PC-3 (cell line): ENCODE results near the gene POLD1. TPM values are rescaled to one million over a fixed set of nuclear protein-coding genes. Genes with fewer than 3 reads are reported as not detected.

Experiments used
- ATAC-seq: fragments of 200-7000 bp; cut with Tn5 transposase; 2 replicates; pipeline ENCODE4 v1.9.1; 2020; ENCODE audit warnings: mild to moderate bottlenecking, moderate library complexity
- BruUV-seq: library from RNA; stranded (reverse); fragments of 400-500 nt; replicated peaks from 2 replicates; lab custom pipeline; 2021; lab: Mats Ljungman, UMichigan
- CTCF ChIA-PET: fragments of 300-600 bp; sonication (Branson Sonifier 250); formaldehyde crosslinking; loops from one replicate; lab custom pipeline; 2022; ENCODE audit warnings: antibody characterized with exemption; lab: Charles Lee
- POLR2A ChIA-PET: fragments of 300-600 bp; sonication (Branson Sonifier 250); formaldehyde crosslinking; loops from one replicate; lab custom pipeline; 2022; ENCODE audit warnings: antibody characterized with exemption; ENCODE audit not compliant: unreplicated experiment; lab: Charles Lee
- DNase-seq: peaks from one replicate; pipeline ENCODE4 v3.0.0-alpha.2; 2015
- H2AFZ ChIP-seq: fragments of 300-600 bp; sonication (generic); 2 replicates; pipeline ENCODE4 v1.6.0; 2016; ENCODE audit warnings: antibody characterized with exemption, low read length
- H3F3A ChIP-seq: fragments of 300-600 bp; sonication (generic); one replicate; pipeline ENCODE4 v1.6.0; 2017; ENCODE audit warnings: antibody characterized with exemption, low read length, control low read depth, mild to moderate bottlenecking; ENCODE audit not compliant: unreplicated experiment
- H3K27ac ChIP-seq: fragments of 300-600 bp; sonication (generic); 2 replicates; pipeline ENCODE4 v1.5.1; 2016; ENCODE audit warnings: mild to moderate bottlenecking, low read length
- H3K27me3 ChIP-seq: fragments of 300-600 bp; sonication (generic); 2 replicates; pipeline ENCODE4 v1.6.1; 2016; ENCODE audit warnings: low read length, mixed read lengths
- H3K36me3 ChIP-seq: fragments of 300-600 bp; sonication (generic); 2 replicates; pipeline ENCODE4 v1.6.1; 2016; ENCODE audit warnings: low read depth, mixed run types, low read length, mixed read lengths
- H3K4me1 ChIP-seq: fragments of 300-600 bp; sonication (generic); 2 replicates; pipeline ENCODE4 v1.5.1; 2016; ENCODE audit warnings: low read length; ENCODE audit not compliant: insufficient read depth
- H3K4me2 ChIP-seq: fragments of 300-600 bp; sonication (generic); 2 replicates; pipeline ENCODE4 v1.6.0; 2016; ENCODE audit warnings: low read length
- H3K4me3 ChIP-seq: fragments of 300-600 bp; sonication (generic); 2 replicates; pipeline ENCODE4 v1.5.1; 2016; ENCODE audit warnings: mild to moderate bottlenecking, low read length, mixed read lengths
- H3K79me2 ChIP-seq: fragments of 300-600 bp; sonication (generic); 2 replicates; pipeline ENCODE4 v1.6.1; 2017; ENCODE audit warnings: low read length, mixed read lengths
- H3K9ac ChIP-seq: fragments of 300-600 bp; sonication (generic); 2 replicates; pipeline ENCODE4 v1.6.0; 2016; ENCODE audit warnings: mild to moderate bottlenecking, low read length
- H3K9me2 ChIP-seq: fragments of 300-600 bp; sonication (generic); replicated peaks from 2 replicates; pipeline ENCODE4 v1.6.1; 2016; ENCODE audit warnings: mixed run types, low read length, mixed read lengths
- H3K9me3 ChIP-seq: fragments of 300-600 bp; sonication (generic); 2 replicates; pipeline ENCODE4 v1.6.1; 2016; ENCODE audit warnings: low read length, mixed read lengths
- H4K20me1 ChIP-seq: fragments of 300-600 bp; sonication (generic); 2 replicates; pipeline ENCODE4 v1.6.1; 2016; ENCODE audit warnings: low read length, mixed read lengths
- EZH2 ChIP-seq: fragments of 300-600 bp; sonication (generic); IDR thresholded peaks from one replicate; pipeline ENCODE4 v1.6.1; 2017; ENCODE audit warnings: antibody characterized with exemption, mild to moderate bottlenecking, low read length; ENCODE audit not compliant: unreplicated experiment
- EZH2phosphoT487 ChIP-seq: fragments of 300-600 bp; sonication (generic); IDR thresholded peaks from 2 replicates; pipeline ENCODE4 v1.6.1; 2018; ENCODE audit warnings: mild to moderate bottlenecking, antibody characterized with exemption, low read length, borderline replicate concordance
- intact Hi-C: fragments of 100-400 bp; cut with micrococcal nuclease; formaldehyde crosslinking; loops from 2 replicates; pipeline ENCODE4 v1.9.0; 2023
- total RNA-seq: library from RNA; depleted of rRNA; stranded (reverse); fragments of >200 nt; gene quantifications from 2 replicates; pipeline ENCODE4 v1.2.3, GENCODE V29; 2014
- TF ChIP-seq, protein P1 (sequence below): fragments of 300-600 bp; sonication (generic); conservative IDR thresholded peaks from 2 replicates; pipeline ENCODE4 v1.5.1; 2017; ENCODE audit warnings: antibody characterized with exemption, low read depth, mild to moderate bottlenecking, low read length

The POLD1 gene
- total RNA-seq, 1 experiment from 2014 or later, result 165 TPM

DNA sequence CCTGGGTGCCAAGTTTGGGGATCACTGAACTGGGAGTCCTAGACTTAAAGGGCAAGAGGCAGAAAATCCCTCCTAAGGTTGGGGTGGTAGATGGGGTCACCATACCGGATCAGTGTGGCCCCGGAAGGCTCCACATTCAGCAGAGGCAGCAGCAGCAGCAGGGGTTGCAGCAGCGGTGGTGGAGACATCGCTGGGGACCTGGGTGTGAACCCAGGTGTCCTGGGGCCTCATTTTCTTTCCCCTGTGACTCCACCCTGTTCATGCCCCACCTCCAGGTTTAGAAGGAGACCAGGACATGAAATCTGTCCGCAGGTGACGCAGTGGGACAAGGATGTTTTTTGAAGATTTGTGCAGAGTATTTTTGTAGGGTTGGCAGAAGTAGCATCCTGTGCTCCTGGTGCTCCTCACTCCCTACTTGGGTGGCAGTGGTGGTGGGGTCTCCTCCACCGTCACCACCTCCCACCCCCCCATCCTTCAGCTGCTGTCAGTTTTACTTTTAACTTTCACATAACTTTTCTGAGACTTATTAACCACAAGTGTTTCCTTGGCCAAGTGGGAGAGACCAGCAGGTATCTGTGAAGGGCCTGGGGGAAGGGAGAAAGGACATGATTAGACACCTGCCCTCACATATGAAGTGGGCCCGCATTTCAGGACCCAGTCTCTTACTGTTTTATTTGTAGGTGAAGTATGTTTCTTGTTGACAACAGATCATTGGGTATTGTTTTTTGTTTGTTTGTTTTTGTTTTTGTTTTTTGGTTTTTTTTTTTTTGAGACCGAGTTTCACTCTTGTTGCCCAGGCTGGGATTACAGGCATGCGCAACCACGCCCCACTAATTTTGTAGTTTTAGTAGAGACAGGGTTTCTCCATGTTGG, 18.5 kb upstream of the POLD1 start, which contains the start of gene NAPSA:
NAPSA (minus strand) TSS at position 206 of the 873 bp plus-strand sequence; CDS start at position 188, 18 bp downstream.
- Histone ChIP-seq H3K4me2 (no peak within 1 kb of the TSS), H3K4me3 (no peak within 1 kb of the TSS), H2AFZ (no peak within 1 kb of the TSS), H3K9me2 (no peaks in the 10 kb centered on the region), H3K9ac (no peak within 1 kb of the TSS), H3K27me3 (no peaks in the 10 kb centered on the region), H3K79me2 (no peaks in the 10 kb centered on the region), H3K9me3 (no peaks in the 10 kb centered on the region), H3K36me3 (no peaks in the 10 kb centered on the region), H3F3A (no peaks in the 10 kb centered on the region), H3K4me1 (peaks cover 4% of the 10 kb centered on the region; the same call in 1 of the 2 replicates), H4K20me1 (no peaks in the 10 kb centered on the region), H3K27ac (no peak within 1 kb of the TSS)
- no peak for DNase-seq
- no peak for ATAC-seq
- ChIA-PET CTCF (no interaction called here), POLR2A (no interaction called here)
- TF ChIP-seq, protein P1, sequence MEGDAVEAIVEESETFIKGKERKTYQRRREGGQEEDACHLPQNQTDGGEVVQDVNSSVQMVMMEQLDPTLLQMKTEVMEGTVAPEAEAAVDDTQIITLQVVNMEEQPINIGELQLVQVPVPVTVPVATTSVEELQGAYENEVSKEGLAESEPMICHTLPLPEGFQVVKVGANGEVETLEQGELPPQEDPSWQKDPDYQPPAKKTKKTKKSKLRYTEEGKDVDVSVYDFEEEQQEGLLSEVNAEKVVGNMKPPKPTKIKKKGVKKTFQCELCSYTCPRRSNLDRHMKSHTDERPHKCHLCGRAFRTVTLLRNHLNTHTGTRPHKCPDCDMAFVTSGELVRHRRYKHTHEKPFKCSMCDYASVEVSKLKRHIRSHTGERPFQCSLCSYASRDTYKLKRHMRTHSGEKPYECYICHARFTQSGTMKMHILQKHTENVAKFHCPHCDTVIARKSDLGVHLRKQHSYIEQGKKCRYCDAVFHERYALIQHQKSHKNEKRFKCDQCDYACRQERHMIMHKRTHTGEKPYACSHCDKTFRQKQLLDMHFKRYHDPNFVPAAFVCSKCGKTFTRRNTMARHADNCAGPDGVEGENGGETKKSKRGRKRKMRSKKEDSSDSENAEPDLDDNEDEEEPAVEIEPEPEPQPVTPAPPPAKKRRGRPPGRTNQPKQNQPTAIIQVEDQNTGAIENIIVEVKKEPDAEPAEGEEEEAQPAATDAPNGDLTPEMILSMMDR, result no peak
- TF ChIP-seq EZH2phosphoT487 (no peak), EZH2 (no peak)
- intact Hi-C loops, result no loop called here
- BruUV-seq, result no TSS peak

DNA sequence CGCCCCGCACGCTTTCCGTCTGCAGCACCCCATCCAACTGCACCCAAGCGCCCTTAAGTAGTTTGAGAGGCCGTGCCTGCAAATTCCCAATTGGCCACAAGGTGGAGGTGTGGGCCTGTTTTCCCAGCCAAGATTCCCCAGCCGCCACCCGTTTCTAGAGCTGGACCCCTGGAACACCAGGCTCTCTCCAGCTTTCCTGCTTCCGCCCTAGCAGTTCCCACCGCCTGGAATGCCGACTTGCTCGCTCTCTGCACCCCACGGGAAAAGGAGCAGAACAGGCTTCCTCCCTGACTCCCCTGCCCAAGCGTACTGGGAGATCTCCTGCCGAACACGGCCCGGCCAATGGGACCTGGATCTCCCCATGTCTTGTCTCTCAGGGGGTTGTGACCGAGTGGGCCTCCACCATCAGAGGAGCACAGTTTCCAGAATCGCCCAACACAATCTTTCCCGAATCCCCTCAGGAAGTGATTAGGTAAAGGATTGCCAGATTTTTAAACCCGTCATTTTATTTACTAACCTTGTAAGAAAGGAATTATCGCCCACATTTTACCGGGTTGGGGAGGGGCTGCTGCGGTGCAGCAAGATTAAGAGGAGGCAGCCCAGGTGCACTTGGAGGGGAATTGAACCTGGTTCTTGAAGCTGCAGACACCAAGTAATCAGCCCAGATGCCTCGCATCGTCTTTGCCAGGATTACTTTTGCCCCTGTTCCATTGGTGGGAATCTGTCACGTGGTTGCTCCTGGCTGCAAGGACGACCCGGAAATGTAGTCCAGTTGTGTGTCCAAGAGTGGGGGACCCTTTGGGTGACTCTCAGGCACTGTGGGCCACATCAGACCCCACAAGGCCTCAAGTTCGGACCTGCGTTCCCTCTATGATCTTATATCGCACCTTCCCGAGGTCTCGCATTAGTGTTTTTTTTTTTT, 15.2 kb upstream of the POLD1 start:
- Histone ChIP-seq H3K9me2 (no peaks in the 10 kb centered on the region), H3K4me1 (peaks cover 4% of the 10 kb centered on the region; the same call in 1 of the 2 replicates), H3K9ac (peak overlapping the region; percentile 80), H3K9me3 (no peaks in the 10 kb centered on the region), H2AFZ (peak overlapping the region; percentile 99), H3K27me3 (no peaks in the 10 kb centered on the region), H3K4me2 (peak overlapping the region; percentile 99), H3K36me3 (no peaks in the 10 kb centered on the region), H3F3A (no peaks in the 10 kb centered on the region), H3K4me3 (peak overlapping the region; percentile 86), H3K27ac (0 out of 2 replicates have a peak overlapping the region, but pooled peaks have one; percentile 1), H4K20me1 (no peaks in the 10 kb centered on the region), H3K79me2 (no peaks in the 10 kb centered on the region)
- POLR2A ChIA-PET, result no interaction called here
- DNase-seq (peak; percentile 93), ATAC-seq (peak; percentile 95)
- CTCF ChIA-PET, result interaction anchor here (0.6 to 1.4 kb wide), 5 partner anchors 11 to 117 kb away, joined by 4 to 9 read pairs (median 5); no protein-coding TSS in a partner anchor
- BruUV-seq, result TSS peak; percentile 93
- intact Hi-C loops, result loop anchor here (1.0 to 2.0 kb wide), 2 partner anchors 92 to 414 kb away; no protein-coding TSS in a partner anchor
- TF ChIP-seq EZH2 (no peak), EZH2phosphoT487 (no peak)
- TF ChIP-seq, protein P1, result peak; percentile 91
